ENCODE measurements around the gene BRD3.

Gene BRD3

DNA sequence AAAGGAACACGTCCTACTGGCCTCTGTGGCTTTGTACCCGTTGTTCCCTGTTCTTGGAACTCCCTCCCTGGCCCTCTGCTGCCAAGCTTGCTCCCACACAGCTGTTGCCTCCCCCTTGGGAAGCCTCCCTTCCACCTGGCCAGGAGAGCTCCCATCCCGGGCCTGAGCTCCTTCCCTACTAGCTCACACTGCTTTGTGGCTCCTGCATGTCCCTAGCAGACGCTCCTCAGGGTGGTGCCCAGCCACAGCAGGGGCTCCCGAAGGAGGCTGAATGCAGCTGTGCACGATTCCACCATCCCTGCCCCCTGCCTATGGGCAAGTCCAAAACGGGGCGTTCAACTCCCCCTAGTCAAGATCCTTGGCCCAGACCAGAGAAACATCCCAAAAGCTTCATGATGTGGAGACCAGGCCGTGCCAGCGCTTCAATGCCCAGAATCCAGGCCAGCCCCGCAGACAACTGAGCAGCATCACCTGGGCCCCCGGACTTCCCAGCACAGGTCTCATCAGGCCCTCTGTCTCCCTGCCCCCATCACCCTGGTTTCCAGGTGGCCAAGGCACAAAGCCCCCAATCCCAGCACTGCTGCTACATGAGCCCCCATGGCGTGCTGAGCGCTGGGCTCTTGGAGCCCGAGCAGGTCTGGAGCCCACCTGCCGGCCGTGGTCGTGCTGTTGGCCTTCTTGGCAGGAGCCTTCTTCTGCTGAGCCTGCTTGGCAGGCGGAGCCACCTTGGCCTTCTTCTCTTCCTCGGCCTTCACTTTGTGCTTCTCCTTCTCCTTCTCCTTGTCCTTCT is 28.2 kb downstream of the BRD3 start:
- no peak for DNase-seq (ENCODE audit: low read depth, low spot score)

- DNase-seq (ENCODE audit: low read depth, low spot score), result no peak
Observed at GRCh38 chr9:134037641-134038040, 30.2 kb downstream of the BRD3 start.

- DNase-seq (ENCODE audit: low read depth, low spot score), result no peak
Observed at GRCh38 chr9:134036130-134036529, 31.7 kb downstream of the BRD3 start.

- no peak for DNase-seq (ENCODE audit: low read depth, low spot score)
Observed at GRCh38 chr9:134035041-134036039, 32.5 kb downstream of the BRD3 start.

DNA sequence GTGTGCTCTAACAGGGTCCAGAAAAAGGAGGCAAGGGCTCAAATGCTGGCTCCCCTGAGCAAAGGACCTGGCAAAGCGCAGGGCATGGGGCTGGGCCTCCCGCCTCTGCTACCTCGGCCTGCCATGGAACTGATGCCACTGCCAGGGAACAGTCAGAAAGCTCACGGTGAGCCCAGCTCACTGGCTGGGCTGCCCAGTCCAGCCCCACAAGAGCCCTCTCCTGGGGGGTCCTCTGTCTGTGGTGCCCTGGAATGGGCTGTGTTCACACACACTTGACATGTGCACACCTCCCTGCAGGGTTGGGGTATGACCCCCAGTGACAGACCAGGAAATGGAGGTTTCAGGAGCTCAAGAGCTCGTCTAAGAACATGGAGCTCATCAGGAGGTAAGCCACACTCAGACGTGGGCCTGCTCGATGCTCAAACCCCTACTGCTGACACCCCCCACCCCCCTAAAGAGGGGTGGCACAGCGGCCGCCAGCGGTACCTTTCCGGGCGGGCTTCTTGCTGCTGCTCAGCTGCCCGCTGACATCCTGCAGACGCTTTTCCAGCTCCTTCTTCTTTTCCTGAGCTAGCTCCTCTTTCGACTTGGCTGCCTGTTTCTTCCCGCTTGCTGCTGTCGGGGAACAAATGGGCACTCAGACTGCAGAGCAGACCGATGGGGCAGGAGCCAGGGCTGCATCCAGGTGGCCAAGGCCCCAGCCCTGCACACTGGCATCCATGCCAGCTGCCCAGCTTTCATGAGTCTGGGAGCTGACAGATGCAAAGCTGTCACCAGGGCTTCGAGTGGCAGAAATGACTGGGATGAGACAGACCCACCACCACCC is 33.4 kb downstream of the BRD3 start:
- no peak for DNase-seq (ENCODE audit: low read depth, low spot score)

DNA sequence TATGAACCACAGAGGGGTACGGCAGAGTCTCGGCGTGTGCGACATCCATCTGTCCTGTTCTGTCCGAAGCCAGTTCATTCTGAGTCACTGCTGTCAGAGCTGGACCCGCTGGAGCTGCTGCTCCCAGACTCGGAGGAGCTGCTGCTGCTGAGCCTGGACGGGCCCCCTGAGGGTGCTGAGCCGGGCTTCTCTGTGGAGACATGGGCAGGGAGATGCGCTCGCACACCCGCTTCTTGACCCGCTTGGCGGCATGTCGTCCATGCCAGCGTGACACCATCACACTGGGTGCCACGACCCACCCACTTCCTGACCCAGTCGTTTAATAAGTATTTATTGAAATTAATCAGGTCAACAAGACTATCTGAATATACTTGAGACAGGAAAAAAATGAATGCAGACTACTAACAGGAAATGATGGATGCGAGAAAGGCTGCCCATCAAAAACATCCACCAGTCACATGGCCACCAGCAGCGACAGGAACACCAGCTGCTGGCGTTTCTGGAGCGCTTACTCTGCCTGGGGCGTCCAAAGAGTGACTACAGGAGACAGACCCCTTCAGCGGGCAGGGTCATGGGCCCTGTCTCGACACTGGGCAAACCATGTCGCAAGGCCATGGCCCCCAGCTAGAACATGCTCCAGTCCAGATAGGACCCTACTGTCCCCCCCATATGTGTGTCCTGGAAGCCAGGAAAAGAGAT is 34.2 kb downstream of the BRD3 start:
- DNase-seq (ENCODE audit: low read depth, low spot score), result no peak

DNA sequence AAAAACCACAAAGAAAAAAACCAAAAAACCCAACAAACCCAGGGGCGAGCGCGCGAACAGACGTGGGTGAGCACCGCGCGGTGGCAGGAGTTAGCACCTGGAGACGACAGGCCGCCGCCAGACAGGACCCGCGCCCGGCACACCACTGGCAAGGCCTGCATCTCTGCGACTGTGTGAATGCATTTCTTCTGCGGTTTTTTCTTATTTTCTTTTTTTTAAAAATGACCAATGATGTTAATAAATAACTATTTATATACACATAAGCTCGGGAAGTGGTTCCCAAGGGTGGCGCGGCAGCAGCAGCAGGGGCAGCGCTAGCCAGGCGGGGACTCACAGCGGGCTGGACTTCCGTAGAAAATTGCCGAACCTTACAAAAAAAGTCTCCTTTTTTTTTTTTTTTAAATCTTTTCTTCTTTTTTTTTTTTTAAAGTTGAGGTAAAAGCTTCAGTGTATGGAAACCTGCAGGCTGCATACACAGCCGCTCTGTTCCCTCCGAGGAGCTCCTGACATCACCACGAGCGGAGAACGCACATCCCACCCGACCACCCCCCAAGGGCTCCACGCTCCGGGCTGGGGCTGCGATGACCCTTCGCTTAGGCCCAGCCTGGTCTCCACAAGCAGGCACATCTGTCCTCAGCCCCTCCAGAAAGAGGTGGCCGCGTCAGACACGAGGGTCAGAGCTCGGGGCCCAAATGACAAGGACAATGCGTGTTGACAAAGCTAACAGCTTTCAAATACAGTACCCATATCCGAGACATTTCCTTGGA is 35.2 kb downstream of the BRD3 start:
- no peak for DNase-seq (ENCODE audit: low read depth, low spot score)

DNA sequence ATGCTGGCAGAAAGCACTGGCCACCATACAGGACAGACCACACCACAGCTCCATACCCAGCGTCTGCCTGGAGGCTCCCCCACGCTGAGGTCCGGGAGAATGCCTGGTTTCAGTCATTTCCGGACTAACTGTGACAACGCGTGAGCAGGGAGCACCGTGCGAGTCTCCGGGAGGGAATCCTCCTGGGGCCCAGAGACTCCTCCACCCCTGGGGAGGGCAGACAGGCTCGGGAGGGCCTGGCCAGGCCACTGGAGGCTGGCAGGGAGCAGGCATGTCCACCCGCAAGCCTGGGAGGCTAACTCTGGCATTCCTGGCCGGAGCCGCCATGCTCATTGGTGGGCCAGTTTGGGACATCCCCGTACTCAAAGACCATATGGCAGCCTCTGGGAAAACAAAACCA is 36.0 kb downstream of the BRD3 start:
- DNase-seq (ENCODE audit: low read depth, low spot score), result no peak

DNA sequence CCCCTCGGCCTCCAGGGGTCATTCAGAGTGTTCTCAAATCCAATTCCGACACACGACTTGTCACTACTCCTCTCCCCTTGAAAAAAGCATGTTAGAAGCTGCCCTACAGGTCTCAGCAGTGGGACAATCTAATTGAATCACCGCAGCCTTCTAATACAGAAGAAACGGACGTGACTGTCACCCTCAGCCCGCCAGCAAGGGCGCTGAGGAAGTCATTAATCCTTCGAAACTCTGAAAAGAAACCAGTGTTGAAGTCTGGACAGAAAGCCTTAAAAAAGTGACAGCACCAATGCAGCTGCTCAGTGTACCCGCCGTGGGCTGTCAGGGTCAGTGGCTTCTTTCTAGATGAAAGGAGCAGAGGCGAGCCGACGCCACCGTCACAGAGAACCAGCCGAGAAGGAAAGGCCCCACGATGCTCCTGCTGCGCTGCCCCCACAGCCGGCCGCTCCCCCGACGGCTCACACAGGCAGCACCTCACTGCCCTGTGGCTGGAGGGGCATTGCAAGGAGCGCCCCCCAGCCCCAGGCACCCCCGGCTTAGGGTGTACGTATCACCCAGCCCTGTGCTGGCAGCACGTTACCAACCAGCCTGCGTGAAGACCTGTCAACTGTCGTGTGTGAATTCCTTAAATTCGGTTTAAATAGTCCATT is 36.9 kb downstream of the BRD3 start:
- DNase-seq (ENCODE audit: low read depth, low spot score), result no peak

DNA sequence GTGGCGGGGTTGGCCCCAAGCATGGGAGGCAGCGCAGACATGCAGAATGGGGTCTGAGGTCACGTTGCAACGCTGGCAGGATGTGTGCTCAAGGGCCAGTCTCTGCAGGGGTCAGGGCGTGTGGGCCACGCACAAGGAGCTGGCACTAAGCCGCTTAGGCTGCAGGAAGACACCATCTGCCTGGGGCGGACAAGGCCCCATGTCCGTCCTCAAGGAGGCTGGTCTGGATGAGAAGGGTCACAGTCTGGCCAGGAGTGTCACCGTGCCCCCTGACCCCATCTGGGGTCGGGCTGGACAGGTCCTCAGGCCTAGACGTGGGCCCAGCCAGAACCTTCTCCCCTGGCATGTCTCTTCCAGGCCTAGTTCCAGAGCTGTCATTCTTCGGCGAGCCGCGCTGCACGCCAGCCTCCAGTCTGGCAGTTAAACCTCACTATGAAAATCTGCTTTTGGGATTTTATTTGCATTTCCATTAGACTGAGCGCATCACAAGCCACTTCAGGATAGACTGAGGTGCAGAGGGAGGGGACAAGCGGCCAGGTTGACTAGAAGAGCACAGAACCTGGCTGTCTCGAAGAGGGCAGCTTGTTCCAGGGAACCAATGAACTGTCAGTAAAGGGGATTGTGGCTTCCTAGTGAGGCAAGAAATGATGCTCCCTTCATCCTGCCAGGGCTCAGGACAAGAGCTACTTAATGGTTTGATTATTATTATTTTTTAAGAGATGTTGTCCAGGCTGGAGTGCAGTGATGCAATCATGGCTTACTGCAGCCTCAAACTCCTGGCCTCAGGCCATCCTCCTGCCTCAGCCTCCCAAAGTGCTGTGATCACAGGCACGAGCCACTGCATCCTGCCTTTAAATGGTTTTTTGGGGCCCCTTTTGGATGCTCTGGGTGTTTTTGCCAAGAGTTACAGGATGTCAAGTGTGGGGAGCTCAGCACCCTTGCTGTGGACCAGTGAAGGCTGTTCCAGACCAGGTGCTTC is 38.3 kb downstream of the BRD3 start:
- no peak for DNase-seq (ENCODE audit: low read depth, low spot score)

DNA sequence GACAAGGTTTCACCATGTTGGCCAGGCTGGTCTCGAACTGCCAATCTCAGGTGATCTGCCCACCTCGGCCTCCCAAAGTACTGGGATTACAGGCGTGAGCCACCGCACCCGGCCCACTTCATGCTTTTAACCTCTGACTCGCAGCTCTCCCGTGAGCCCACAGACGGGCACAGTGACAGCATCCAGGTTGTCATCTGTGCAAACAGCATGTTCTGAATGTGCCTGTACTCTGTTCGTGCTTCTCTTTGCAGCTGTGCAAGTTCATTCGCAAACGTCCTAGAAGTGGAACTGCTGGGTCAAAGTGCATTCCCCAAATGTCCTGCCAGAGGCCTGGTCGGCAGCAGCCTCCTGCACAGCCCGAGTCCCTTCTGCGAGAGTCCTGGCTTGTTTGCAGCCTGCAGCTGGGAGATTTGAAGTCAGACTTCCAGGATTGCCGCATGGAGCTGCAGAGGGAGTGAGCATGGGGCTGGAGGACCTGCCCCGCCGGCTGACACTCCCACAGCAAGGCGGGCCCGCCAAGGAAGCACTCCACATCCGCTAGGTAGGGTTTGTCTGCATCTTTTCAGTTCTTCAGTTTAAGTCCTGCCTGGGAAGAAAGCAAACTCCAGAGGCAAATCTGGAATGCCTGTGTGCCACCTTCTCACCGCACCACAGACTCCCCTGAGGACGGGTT is 39.1 kb downstream of the BRD3 start:
- no peak for DNase-seq (ENCODE audit: low read depth, low spot score)

DNA sequence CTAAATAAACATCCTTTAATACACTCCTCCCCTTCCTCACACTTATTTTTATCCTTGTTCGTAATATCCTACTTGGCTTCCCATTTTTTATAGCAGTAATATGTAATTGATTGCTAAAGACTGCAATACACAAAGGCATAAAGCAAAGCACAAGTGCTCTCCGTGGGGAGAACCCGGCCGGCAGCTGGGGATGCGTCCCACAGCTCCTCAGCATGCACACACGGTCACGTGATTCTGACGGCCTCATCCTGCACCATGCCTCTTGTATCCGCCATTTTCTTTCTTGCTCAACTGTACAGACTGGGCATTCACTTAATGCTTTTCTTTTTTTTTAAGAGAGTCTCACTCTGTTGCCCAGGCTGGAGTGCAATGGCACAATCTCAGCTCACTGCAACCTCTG is 39.8 kb downstream of the BRD3 start:
- no peak for DNase-seq (ENCODE audit: low read depth, low spot score)

- no peak for DNase-seq (ENCODE audit: low read depth, low spot score)
Observed at GRCh38 chr9:134027561-134027960, 40.3 kb downstream of the BRD3 start.

- no peak for DNase-seq (ENCODE audit: low read depth, low spot score)
Observed at GRCh38 chr9:134026981-134027380, 40.8 kb downstream of the BRD3 start.

- no peak for DNase-seq (ENCODE audit: low read depth, low spot score)
Observed at GRCh38 chr9:134026581-134026980, 41.2 kb downstream of the BRD3 start.

GRCh38 chr9:134025606-134026541 is 42.0 kb downstream of the BRD3 start:
- peak; percentile 71 for DNase-seq (ENCODE audit: low read depth, low spot score)
